Thyroid gland (tissue), 4 donors: ENCODE data around the gene NDUFA7.

ENCODE experiments used
- CTCF ChIP-seq, 6 experiments: fragments of 200-600 bp in 3 of 6; fragments of 450-650 bp in 3 of 6; sonication (generic) in 3 of 6; IDR thresholded peaks; one replicate each; pipeline ENCODE4 v1.5.1; 2016 to 2019; ENCODE audit warnings: antibody characterized with exemption in 6 of 6, mild to moderate bottlenecking in 2 of 6, inconsistent platforms in 1 of 6, moderate library complexity in 1 of 6
- POLR2A ChIP-seq, 2 donors: fragments of 450-650 bp; IDR thresholded peaks; one replicate each; pipeline ENCODE4 v1.6.1; 2017; ENCODE audit warnings: antibody characterized with exemption in 2 of 2, mild to moderate bottlenecking in 2 of 2, moderate library complexity in 1 of 2

- TF ChIP-seq CTCF (IDR thresholded peaks at IDR 0.05) (no peak), POLR2A (IDR thresholded peaks at IDR 0.05) (no peak)
Observed at GRCh38 chr19:8366961-8367326, 45.8 kb upstream of the NDUFA7 start.
